Stimulated activated CD8-positive, alpha-beta memory T cell treated with anti-CD3 and anti-CD28 coated beads, Interleukin-4, amount 100 ng/mL, for 1 hour (primary cell): Measurements from ENCODE around the gene TRPV6.

Source experiments
- DNase-seq, 2 donors: peaks; one replicate each; pipeline ENCODE4 v3.0.0-alpha.2; 2020; ENCODE audit warnings: low read depth in 2 of 2, low spot score in 1 of 2

Gene TRPV6

DNA sequence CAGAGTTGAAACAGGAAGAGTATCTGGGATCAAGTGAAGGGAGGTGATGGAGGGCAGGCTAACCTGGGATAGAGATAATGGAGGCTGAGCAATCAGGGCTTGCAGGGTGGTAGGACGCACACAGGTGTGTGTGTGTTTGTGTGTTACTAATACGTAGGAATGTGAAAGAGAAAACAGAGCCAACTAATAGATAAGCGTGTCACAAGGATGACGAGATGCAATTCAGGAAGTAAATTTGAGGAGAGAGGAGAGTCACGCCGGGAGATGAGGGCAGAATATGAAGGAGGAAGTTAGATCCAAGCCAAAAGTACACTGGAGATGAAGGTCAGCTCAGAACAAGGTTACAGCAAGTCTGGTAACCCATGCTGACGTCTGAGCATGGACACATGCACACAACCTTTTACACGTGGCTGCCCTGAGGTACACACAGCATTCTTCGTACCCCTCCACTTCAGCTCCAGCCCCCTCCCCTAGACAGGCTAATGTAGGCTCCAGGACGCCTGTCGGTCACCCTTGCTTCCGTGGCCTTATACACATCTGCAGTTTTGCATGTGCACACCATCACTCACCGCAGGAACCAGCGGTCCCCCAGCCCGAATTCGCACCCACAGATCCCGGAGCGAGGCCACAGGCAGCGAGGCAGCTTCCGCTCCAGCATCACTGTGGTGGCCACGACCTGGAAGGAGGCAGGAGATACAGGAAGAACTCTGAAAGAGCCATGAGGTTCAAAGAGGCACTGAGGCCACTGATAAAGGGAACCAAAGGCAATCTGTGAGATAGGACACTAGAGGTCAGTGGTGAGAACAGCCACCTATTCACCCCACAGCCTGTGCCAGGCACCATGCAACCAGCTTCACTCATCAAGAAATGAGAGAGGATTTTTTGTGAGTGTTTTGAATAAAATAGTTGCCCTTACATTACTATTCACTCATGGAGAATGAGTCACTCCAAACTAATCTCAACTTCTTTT, 23.7 kb upstream of the TRPV6 start:
- DNase-seq: no peak

DNA sequence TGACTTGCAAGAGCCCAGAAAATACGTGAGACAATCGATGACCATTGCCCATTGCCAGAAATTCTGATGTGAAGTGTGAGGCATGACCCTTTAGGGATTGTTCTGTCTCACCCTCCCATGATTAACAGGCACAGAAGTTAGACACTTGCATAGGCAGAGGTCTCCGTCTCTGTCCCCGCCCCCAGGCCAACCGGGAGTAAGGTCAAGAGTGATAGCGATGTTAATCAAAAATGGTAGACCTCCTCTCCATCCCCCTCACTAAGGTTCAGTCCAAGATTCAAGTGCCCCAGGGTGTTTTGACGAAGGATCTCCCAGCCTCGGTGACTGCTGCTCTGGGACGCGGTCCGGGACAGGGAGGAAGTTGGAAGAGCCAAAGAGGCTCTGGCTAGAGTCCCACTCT, 22.7 kb upstream of the TRPV6 start:
- DNase-seq: no peak

- no peak for DNase-seq
These were observed 21.1 kb upstream of the TRPV6 start for GRCh38 chr7:142906643-142907042.

- no peak for DNase-seq
These were observed 20.2 kb upstream of the TRPV6 start for GRCh38 chr7:142905759-142906158.

DNA sequence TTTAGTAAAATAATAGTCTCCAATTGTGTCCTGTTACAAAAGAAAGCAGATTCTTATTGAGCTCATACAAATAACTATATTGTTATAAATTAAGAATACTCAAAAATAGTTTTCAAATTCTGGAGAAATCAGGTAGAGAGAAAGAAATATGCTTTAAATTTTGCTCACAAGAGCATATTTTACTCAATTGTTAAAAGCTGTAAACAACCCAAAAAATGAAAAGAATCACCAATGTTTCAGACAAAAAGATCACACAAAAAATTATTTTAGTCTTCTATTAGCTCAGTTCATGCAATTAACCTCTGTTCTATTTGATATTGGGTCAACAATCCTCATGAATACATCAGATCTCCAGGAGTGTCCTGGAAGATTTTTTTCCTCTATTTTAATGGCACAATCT, 18.6 kb upstream of the TRPV6 start:
- no peak for DNase-seq

DNA sequence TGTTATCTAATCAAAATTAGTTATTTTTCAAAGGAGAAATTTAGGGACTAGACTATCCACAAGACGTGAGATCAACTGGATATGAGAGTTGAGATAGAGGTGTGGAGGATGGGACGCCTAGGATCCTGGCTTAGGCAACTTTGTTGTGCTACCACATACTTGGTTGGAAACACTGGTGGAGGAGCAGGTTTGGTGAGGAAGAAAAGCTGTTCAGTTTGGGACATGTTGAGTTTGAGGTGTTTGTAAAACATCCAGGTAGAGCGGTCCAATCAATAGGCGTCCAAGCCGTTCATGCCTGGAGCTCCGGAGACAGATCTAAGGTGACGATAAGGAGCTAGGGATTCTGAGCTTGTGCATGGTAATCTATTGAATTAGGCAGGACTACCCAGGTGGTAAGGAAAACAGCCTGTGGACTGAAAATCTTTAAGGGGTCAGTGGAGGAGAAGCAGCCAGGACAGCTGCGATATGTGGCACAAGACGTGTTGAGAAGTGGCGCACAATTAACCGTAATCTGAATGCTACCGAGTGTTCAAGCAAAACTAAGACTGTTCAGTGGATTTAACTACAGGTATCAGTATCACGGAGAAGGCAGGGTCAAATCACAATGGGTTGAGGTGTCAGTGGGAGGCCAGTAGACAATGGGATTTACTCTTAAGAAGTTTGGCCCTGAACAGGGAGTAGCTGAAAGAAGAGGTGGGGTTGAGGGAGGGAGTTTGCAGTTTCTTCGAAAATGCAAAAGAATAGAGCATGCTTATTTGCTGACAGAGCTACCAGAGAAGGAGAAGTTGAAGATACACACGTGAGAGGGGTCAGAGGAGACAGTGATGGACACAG, 16.1 kb upstream of the TRPV6 start:
- DNase-seq: no peak

DNA sequence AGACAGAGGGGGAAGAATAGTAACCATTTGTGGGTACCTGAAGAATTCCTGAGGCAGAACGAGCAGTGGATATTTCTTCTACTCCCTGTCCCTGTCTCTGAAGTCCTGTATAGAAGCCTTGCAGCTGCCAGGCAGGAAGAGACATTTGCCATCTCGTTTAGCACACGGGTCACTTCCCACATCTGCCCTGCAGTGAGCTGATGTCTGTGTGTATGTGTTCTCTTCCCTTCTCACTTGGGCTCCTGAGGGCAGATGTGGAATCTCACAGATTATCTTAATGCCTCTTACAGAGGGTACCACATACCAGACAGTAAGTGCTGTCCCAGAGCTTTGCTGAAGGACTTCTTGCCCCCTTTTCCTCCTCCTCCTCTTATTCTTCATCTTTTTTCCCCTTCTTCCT, 14.1 kb upstream of the TRPV6 start:
- DNase-seq: no peak

DNA sequence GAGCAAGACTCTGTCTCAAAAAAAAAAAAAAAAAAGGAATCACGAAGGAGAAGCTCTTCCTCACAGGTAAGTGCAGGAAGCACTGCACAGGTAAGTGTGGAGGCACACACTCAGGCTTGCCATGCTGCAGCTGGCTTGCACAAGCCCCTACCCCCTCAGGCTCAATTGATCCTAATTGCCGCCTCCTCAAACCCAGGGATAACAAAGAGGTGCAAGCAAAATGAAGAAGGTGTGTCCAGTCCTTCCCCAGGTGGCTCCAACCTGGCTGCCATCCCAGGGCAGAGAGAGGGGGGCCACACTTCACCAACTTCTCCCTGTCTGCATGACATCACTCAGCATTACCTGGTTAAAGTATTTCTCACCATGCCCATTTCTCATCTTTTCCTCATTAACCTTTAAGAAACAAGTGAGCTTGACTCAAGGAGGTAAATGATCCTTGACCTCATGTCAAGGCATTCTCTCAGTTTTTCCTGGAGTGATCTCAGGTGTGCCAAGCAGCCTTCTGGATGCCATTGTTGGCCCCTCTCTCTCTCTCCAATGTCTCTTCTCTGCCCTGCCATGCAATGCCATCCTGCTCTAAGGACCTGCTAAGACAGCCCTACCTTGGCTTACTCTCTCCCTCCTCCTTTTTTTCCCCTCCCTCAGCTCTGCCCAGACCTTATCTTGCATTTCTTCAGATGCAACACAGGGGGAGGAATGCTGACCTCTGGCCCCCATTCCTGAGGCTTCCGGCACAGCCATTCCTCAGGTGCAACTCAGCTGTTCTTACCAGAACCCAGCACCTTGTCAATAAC, 13.0 kb upstream of the TRPV6 start:
- no peak for DNase-seq

DNA sequence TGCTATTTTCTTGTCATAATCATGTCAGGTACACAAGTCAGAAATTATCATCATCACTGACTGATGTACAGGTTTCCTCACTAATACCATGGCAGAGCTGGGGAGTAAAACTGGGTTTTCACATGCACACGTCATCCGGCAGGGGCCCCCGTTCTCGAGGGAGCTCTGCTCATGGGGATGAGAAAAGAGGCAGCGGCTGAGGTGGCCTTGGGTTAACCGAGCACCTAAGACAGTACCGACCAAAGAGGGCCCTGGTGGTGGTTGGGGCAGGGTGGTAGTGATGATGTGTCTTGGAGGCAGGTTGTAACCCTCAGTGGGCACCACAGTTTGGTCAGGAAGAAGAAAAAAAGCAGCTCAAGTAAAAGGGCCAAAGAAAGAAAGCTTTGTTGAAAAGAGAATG, 12.1 kb upstream of the TRPV6 start:
- DNase-seq: no peak

DNA sequence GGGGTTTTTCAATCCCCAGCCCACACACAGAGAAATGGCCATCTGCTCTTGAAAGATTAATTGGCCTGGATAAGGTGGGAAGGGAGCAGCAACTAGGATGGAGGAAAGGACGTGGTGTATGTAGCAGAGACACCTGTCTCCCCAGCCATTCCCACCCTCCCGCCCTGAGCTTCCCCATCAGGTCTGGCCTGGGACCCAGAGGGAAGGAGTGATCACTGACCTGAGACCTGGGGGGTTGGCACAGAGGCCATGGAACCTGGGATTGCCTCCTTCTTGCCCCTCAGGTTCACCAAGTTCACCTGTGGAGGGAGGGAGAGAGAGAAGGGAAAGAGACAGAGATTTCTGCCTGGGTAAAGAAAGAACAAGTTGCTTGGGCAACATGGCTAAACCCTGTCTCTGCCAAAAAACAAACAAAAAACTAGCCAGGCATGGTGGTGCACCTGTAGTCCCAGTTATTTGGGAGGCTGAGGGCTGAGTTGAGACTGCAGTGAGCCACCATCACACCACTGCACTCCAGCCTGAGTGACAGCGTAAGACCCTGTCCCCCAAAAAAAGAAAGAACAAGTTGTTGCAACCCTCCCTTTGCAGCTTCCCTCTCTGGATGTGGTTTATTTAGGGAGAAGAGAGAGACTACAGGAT, 11.3 kb upstream of the TRPV6 start:
- DNase-seq: no peak

DNA sequence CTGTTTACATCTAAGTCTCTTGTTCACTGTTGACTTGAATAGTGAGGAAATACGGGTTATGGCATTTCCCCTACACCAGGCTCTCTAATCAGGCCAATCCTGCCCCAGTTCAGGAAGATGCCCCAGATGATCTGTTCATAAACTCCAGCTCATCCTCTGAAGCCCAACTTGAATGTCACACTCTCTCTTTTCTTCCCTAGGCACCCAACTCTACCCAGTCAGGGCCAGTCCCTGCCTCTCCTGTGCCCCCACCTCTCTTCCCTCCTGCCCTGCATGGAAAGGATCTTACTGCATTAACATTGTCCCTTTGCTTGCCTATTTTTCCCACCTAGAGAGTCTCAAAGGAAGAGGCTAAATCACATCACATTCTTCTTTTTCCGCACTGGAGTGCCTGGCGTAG, 10.6 kb upstream of the TRPV6 start:
- no peak for DNase-seq

DNA sequence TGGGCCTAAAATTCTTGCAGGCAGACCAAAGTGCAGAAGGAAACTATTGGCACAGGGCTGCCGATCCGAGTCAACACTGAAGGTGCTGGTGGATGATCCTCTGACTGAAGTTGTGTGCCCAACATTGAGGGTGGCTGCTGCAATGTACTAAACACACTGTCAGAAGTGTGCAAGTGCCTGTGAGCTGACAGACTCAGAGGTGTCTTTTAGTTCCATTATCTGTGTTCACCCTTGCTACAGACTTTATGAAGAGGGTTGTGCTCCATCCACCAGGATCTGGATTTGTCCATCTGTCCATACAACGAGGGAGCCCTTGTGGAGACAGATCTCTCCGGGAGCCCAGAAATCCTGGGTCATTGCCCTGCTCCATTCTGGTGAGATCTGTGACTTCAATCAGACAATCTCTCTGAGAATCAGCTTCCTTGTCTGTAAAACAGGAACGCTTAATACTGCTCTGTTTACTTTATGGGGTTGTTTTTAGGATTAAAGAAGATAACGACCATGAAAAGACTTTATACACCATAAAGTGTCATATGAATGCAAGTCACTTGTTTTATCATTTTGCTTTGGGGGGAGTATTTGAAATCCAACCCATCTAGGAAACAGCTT, 9.5 kb upstream of the TRPV6 start:
- DNase-seq: no peak

DNA sequence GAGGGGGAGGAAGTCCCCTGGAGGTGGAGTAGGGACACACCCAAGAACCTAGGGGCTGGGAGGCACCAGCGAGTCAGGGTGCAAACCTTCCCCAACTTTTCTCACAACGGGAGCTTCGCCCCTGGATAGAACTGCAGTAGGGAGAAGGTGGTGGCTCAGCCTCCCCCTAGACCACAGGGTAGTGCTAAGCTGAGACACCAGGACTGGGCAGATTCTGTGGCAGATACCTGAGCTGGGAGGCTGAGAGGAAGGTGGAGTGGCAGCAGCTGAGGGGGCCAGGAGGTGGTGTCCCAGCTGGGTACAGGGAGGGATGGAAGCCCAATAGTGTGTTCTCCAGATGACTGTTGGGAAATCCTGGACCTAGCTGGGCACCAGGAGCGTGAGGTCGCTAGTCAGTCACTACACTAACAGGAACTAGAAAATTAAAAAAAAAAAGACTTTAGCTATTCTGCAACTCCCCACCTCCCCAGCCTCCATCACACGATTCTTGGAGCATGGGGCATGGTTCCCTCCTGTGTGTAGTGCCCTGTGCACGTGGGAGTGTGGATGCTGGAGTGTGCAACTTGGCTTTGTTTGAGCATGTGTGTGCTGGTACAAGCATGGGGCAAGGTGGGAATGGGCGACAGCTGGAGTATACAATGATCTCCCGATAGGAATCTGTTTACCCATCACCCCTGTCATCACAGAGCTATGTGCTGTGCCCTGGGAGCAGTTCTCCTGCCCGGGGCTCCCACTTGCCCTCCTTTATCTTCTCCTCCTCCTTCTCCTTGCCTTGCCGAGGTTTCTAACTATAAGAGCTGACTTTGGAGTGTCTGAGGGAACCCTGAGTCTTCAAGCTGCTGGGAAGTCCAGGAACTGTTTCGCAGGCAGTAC, 8.8 kb upstream of the TRPV6 start:
- DNase-seq: no peak

- no peak for DNase-seq
These were observed 7.4 kb upstream of the TRPV6 start for GRCh38 chr7:142892951-142893350.

DNA sequence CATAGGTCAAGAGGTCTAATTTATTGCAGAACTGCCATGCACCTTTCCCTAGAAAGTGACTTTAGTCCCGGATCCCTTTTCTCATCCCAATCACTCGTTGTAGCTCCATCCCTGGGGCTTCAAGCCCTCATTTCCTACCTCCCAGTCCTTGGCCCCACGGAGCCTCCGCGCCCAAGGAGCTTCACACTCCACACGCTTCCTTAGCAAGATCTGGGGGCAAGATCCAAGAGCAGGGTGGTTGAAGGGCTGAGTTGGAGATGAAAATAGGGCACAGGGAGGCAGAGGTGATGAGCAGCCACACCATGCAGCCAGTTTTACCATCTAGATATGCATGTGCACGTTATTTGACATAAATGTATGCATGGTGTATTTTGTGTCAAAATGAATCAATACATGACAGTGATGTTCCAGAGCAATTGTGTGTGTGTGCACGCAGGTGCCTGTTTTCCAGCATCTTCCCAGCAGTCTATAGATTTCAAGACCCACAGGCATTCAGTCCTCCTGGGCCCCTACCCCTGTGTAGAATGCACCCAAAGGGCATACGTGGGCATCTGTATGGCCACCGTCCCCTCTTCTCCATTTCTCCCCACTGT, 6.0 kb upstream of the TRPV6 start:
- no peak for DNase-seq

GRCh38 chr7:142890874-142891485, 5.4 kb upstream of the TRPV6 start:
- no peak for DNase-seq

DNA sequence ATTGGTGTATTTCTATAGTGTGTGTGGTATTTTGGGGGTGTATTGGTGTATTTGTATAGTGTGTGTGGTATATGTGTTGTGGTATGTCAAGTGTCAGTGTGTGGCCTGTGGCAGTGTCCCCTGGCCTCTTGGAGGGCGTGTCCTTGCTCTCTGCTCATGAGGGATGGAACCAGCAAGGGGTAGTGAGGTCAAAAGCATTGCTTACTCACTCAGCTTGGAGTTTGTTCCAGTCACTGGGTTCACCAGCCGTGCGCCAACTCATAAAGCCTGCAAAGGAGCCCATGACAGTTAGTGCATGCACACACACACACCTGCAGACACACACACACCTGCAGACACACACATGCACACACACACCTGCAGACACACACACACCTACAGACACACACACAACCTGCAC, 4.3 kb upstream of the TRPV6 start:
- DNase-seq: no peak

DNA sequence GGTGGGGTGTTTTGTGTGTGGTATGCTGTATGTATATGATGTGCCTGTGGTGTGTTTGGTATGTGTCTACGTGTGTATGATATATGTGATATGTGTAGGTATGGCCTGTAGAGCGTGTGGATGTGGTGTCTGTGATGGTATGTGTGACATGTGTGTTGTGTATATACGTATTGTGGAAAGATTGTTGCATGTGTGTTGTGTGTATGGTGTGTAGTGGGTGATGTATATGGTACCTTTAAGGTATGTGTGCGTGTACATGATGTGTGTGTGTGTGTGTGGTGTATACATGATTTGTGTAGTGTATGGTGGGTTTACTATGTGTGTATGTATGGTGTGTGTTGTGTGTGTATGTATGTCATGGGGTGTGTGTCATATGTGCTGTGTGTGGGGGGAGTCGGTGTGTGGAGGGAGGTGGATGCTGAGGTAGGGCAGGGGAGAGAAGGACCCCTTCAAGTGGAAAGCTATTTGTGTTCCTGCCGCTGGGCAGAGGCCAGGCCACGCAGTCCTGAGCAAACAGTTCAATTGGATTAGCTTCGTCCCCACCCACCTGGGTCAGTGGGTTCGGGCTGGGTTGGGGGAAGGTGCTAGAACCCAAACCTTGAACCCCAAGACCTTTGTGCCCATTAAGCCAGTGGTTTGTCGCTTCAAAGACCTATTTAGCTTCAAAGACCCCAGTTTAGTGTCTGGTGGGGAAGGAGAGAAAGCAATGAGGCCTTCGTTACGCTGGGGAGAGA, 1.9 kb upstream of the TRPV6 start:
- DNase-seq: no peak
